ENCODE data around the gene CCNK. TPM values are rescaled to one million over a fixed set of nuclear protein-coding genes. Genes with fewer than 3 reads are reported as not detected.

Gene CCNK
- total and polyA plus RNA-seq, 12 donors = 10.9 to 41.0 (median 30.3) TPM

GRCh38 chr14:99519931-99520421, 38.8 kb downstream of the CCNK start:
- peaks cover 3 to 48% (median 35%) of the 10 kb centered on the region in 9 donors for H3K4me1 ChIP-seq
- ATAC-seq (no peak), DNase-seq (no peak)
- WGBS, 2 donors = 87 to 88% methylated on average over 6 of the region's 6 CpGs
- no peak overlapping the region for H3K27ac ChIP-seq
- peaks cover 0 to 28% (median 0%) of the 10 kb centered on the region in 9 donors for H3K36me3 ChIP-seq
- no peak for TF ChIP-seq CTCF (IDR thresholded peaks at IDR 0.05)
- no peak overlapping the region for H3K4me3 ChIP-seq
- no peaks in the 10 kb centered on the region for H3K9me3 ChIP-seq
- no peaks in the 10 kb centered on the region for H3K27me3 ChIP-seq
- intact Hi-C loops (cut with DNase I) = loop anchor here in 7 of 10 donors (2.0 to 10.0 kb wide), 2 partner anchors 109 to 365 kb away; no protein-coding TSS in a partner anchor

- TF ChIP-seq CTCF (IDR thresholded peaks at IDR 0.05) = no peak
- peaks cover 0 to 21% (median 0%) of the 10 kb centered on the region in 9 donors for H3K36me3 ChIP-seq
- intact Hi-C loops (cut with DNase I) = loop anchor here in 1 of 10 donors (10.0 kb wide), 1 partner anchor 364 kb away; no protein-coding TSS in a partner anchor
- no peak overlapping the region for H3K4me3 ChIP-seq
- 95% methylated on average over 11 of the region's 11 CpGs for WGBS, 2 donors
- no peaks in the 10 kb centered on the region for H3K27me3 ChIP-seq
- no peak overlapping the region for H3K27ac ChIP-seq
- ATAC-seq (no peak), DNase-seq (no peak)
- H3K9me3 ChIP-seq = no peaks in the 10 kb centered on the region
- peaks cover 3 to 54% (median 42%) of the 10 kb centered on the region in 9 donors for H3K4me1 ChIP-seq
These were observed 39.4 kb downstream of the CCNK start for GRCh38 chr14:99520571-99521081.

- ATAC-seq = no peak
- Histone ChIP-seq H3K36me3 (peaks cover 0 to 14% (median 0%) of the 10 kb centered on the region in 9 donors), H3K4me3 (no peak overlapping the region), H3K27ac (no peak overlapping the region), H3K27me3 (no peaks in the 10 kb centered on the region), H3K9me3 (no peaks in the 10 kb centered on the region), H3K4me1 (peaks cover 8 to 62% (median 46%) of the 10 kb centered on the region in 9 donors)
- intact Hi-C loops (cut with DNase I) = loop anchor here in 1 of 10 donors (10.0 kb wide), 1 partner anchor 363 kb away; no protein-coding TSS in a partner anchor
- no peak for DNase-seq
- TF ChIP-seq CTCF (IDR thresholded peaks at IDR 0.05) = no peak
- WGBS, 2 donors = 92 to 94% methylated on average over 23 to 25 of the region's 25 CpGs
These were observed 40.2 kb downstream of the CCNK start for GRCh38 chr14:99521176-99522024.

- DNase-seq (no peak), ATAC-seq (no peak)
- Histone ChIP-seq H3K27ac (no peak overlapping the region), H3K27me3 (no peaks in the 10 kb centered on the region), H3K4me1 (peaks cover 8 to 68% (median 52%) of the 10 kb centered on the region in 9 donors), H3K4me3 (no peak overlapping the region), H3K9me3 (no peaks in the 10 kb centered on the region), H3K36me3 (peaks cover 0 to 12% (median 0%) of the 10 kb centered on the region in 9 donors)
- no peak for TF ChIP-seq CTCF (IDR thresholded peaks at IDR 0.05)
- intact Hi-C loops (cut with DNase I) = loop anchor here in 1 of 10 donors (10.0 kb wide), 1 partner anchor 363 kb away; no protein-coding TSS in a partner anchor
- whole genome bisulfite sequencing, 2 donors = 82 to 86% methylated on average over 18 of the region's 18 CpGs
These were observed 40.8 kb downstream of the CCNK start for GRCh38 chr14:99522025-99522401.
